Mucosa of stomach (tissue), 1 donor: ENCODE results near the gene SHISA6.

Experiments used
- H3K27me3 ChIP-seq: one replicate; pipeline ENCODE4 v1.7.0; 2013; ENCODE audit warnings: mild to moderate bottlenecking, low read length; ENCODE audit not compliant: control insufficient read depth, insufficient read depth
- H3K36me3 ChIP-seq: one replicate; pipeline ENCODE4 v1.7.0; 2013; ENCODE audit warnings: low read length; ENCODE audit not compliant: control insufficient read depth, insufficient read depth
- H3K4me1 ChIP-seq: one replicate; pipeline ENCODE4 v1.7.0; 2013; ENCODE audit warnings: mild to moderate bottlenecking, low read length; ENCODE audit not compliant: control insufficient read depth, insufficient read depth
- H3K4me3 ChIP-seq: one replicate; pipeline ENCODE4 v1.7.0; 2013; ENCODE audit warnings: low read length
- H3K9ac ChIP-seq: one replicate; pipeline ENCODE4 v1.7.0; 2013; ENCODE audit warnings: mild to moderate bottlenecking, low read length, moderate library complexity
- H3K9me3 ChIP-seq: one replicate; pipeline ENCODE4 v1.7.0; 2013; ENCODE audit warnings: mild to moderate bottlenecking, low read length, moderate library complexity; ENCODE audit not compliant: control insufficient read depth
- donor health status: Pancreatic carcinoma.

SHISA6 gene

GRCh38 chr17:11554542-11554941 lies 313.5 kb downstream of the SHISA6 start:
- H3K36me3 ChIP-seq = no peaks in the 10 kb centered on the region
- no peaks in the 10 kb centered on the region for H3K9me3 ChIP-seq
- no peak overlapping the region for H3K9ac ChIP-seq
- H3K27me3 ChIP-seq = no peaks in the 10 kb centered on the region
- no peak overlapping the region for H3K4me3 ChIP-seq
- H3K4me1 ChIP-seq = no peaks in the 10 kb centered on the region

- Histone ChIP-seq H3K36me3 (no peaks in the 10 kb centered on the region), H3K9ac (no peak overlapping the region), H3K4me3 (no peak overlapping the region), H3K27me3 (no peaks in the 10 kb centered on the region), H3K9me3 (no peaks in the 10 kb centered on the region), H3K4me1 (no peaks in the 10 kb centered on the region)
Measured at GRCh38 chr17:11555530-11555929, 314.5 kb downstream of the SHISA6 start.

DNA sequence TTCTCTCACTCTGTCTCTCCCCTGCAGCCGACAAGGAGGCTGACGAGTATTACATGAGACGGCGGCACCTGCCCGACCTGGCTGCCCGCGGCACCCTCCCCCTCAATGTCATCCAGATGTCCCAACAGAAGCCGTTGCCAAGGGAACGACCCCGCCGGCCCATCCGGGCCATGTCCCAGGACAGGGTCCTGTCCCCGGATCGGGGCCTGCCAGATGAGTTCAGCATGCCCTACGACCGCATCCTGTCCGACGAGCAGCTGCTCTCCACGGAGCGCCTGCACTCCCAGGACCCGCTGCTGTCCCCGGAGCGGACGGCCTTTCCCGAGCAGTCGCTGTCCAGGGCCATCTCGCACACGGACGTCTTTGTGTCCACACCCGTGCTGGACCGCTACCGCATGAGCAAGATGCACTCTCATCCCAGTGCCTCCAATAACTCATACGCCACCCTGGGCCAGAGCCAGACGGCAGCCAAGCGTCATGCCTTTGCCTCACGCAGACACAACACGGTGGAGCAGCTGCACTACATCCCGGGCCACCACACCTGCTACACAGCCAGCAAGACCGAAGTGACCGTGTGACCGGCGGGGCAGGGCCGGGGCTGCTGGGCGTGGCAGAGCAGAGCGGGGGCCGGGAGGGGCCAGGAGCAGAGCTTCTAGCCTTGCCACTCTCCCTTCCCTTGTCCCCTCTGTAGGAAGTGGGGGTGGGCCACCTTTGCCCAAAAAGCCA lies 316.9 kb downstream of the SHISA6 start:
- no peaks in the 10 kb centered on the region for H3K36me3 ChIP-seq
- no peak overlapping the region for H3K9ac ChIP-seq
- H3K27me3 ChIP-seq = no peaks in the 10 kb centered on the region
- no peak overlapping the region for H3K4me3 ChIP-seq
- H3K4me1 ChIP-seq = no peaks in the 10 kb centered on the region
- no peaks in the 10 kb centered on the region for H3K9me3 ChIP-seq

DNA sequence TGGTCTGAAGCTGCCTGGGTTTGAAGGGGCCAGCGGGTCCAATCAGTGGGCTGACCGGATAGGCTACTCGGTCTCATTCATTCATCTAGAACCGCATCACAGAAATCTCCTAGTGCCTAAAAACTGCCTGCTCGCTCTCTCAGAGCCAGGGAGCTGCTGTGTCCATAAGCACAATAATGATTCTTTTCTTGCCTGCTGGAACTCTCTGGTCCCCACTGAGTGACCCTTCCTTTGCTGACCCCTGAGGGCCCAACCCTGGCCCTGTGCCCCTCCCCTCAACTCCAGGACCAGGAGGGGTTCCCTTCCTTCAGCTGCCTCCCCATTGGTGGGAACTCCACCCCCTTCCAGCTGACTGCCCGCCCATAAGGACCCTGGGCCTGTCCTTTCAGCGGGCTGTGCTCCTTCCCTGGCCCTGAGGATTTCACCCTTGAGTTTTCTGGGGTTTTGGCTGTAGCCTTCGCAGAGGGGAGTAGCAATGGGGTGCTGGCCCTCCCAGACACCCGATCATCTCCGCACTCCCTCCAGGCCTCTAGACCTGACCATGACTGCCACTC lies 317.7 kb downstream of the SHISA6 start:
- H3K9me3 ChIP-seq = no peaks in the 10 kb centered on the region
- no peaks in the 10 kb centered on the region for H3K4me1 ChIP-seq
- no peaks in the 10 kb centered on the region for H3K27me3 ChIP-seq
- H3K9ac ChIP-seq = no peak overlapping the region
- H3K4me3 ChIP-seq = no peak overlapping the region
- H3K36me3 ChIP-seq = no peaks in the 10 kb centered on the region

GRCh38 chr17:11559601-11560000 lies 318.6 kb downstream of the SHISA6 start:
- Histone ChIP-seq H3K36me3 (no peaks in the 10 kb centered on the region), H3K4me1 (no peaks in the 10 kb centered on the region), H3K9me3 (no peaks in the 10 kb centered on the region), H3K4me3 (no peak overlapping the region), H3K27me3 (no peaks in the 10 kb centered on the region), H3K9ac (no peak overlapping the region)

- no peaks in the 10 kb centered on the region for H3K36me3 ChIP-seq
- H3K4me3 ChIP-seq = no peak overlapping the region
- no peaks in the 10 kb centered on the region for H3K9me3 ChIP-seq
- no peaks in the 10 kb centered on the region for H3K27me3 ChIP-seq
- H3K9ac ChIP-seq = no peak overlapping the region
- H3K4me1 ChIP-seq = no peaks in the 10 kb centered on the region
Measured at GRCh38 chr17:11561281-11561680, 320.3 kb downstream of the SHISA6 start.

DNA sequence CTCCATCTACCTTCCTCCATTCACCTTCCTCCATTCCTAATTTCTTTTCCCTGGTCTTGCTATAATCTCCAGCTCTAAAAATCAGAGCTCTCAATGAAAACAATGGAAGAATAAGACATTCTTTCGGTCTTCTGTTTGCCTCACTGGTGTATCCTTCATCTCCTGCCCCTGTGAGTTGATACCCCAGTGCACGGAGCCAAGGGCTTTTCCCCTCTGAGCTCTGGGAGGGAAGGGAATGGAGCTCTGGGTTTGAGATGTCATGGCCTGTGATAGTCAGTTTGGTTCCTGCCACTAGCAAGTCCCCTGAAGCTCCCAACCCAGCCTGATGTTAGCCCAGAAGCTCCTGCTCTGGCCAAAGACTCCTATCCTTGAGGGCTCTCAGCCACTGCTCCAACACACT lies 320.7 kb downstream of the SHISA6 start:
- H3K9me3 ChIP-seq = no peaks in the 10 kb centered on the region
- no peaks in the 10 kb centered on the region for H3K27me3 ChIP-seq
- H3K36me3 ChIP-seq = no peaks in the 10 kb centered on the region
- no peak overlapping the region for H3K4me3 ChIP-seq
- H3K4me1 ChIP-seq = no peaks in the 10 kb centered on the region
- no peak overlapping the region for H3K9ac ChIP-seq

DNA sequence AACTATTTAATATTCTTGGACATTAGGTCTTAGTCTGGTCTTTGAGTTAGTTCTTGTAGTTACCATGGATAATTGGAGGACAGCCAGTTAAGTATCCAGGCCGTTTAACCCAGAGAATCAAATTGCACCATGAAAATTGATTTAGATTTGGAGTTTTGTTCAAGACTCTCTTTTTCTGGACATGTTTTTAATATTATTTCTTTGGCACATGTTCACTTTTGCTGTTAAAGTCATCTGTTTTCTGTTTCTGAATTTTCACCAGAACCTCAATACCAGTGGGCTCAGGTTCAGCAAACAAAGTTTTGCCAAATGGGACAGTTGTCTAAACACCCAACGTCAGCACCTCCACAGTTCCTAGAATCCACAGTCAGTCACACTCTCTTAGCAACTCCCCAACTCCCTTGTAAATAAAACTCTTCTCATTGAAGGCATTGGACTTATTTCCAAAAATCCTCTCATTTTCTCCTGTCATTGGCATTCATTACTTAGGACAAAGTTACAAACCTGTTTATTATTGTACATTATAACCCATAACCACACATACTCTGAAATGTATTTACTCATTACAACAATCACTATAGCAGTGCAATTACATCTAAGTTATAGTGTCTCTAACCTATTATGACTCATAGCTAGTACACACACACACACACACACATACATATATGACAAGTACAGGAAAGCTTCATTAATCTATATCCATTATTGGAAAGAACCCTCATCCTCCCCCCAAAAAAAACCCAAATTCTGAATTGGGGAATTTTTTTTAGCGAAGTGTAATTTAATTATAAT lies 323.8 kb downstream of the SHISA6 start:
- Histone ChIP-seq H3K4me3 (no peak overlapping the region), H3K9me3 (no peaks in the 10 kb centered on the region), H3K27me3 (no peaks in the 10 kb centered on the region), H3K4me1 (no peaks in the 10 kb centered on the region), H3K9ac (no peak overlapping the region), H3K36me3 (no peaks in the 10 kb centered on the region)

- no peaks in the 10 kb centered on the region for H3K36me3 ChIP-seq
- no peaks in the 10 kb centered on the region for H3K4me1 ChIP-seq
- no peak overlapping the region for H3K4me3 ChIP-seq
- no peaks in the 10 kb centered on the region for H3K27me3 ChIP-seq
- no peak overlapping the region for H3K9ac ChIP-seq
- H3K9me3 ChIP-seq = no peaks in the 10 kb centered on the region
Measured at GRCh38 chr17:11565591-11565990, 324.6 kb downstream of the SHISA6 start.

GRCh38 chr17:11578998-11579397 lies 338.0 kb downstream of the SHISA6 start:
- H3K27me3 ChIP-seq = no peaks in the 10 kb centered on the region
- no peaks in the 10 kb centered on the region for H3K36me3 ChIP-seq
- no peak overlapping the region for H3K9ac ChIP-seq
- H3K4me3 ChIP-seq = no peak overlapping the region
- H3K9me3 ChIP-seq = no peaks in the 10 kb centered on the region
- H3K4me1 ChIP-seq = no peaks in the 10 kb centered on the region

GRCh38 chr17:11580677-11581076 lies 339.7 kb downstream of the SHISA6 start:
- H3K4me3 ChIP-seq = no peak overlapping the region
- no peaks in the 10 kb centered on the region for H3K27me3 ChIP-seq
- no peak overlapping the region for H3K9ac ChIP-seq
- no peaks in the 10 kb centered on the region for H3K36me3 ChIP-seq
- no peaks in the 10 kb centered on the region for H3K4me1 ChIP-seq
- H3K9me3 ChIP-seq = no peaks in the 10 kb centered on the region

DNA sequence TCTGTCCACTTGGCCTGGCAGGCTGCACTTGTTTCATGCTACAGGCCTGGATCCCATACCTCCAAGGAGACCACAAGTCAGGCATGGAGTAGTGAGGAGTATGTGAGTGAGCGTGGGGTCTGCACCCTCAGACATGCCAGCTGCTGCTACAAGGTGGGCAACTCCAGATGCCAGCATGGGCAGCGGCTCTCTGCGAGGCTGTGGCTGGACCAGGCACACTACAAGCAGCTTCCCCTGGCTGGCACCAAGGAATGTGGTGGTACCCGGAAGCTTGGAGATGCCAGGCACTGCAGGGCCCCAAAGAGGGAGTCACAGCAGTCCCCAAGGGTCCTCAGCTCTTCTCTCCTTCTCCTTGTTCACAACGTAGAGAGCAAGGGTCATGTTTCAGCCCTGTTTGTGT lies 341.2 kb downstream of the SHISA6 start:
- no peaks in the 10 kb centered on the region for H3K27me3 ChIP-seq
- H3K4me3 ChIP-seq = no peak overlapping the region
- no peak overlapping the region for H3K9ac ChIP-seq
- no peaks in the 10 kb centered on the region for H3K4me1 ChIP-seq
- H3K36me3 ChIP-seq = no peaks in the 10 kb centered on the region
- H3K9me3 ChIP-seq = no peaks in the 10 kb centered on the region
